Lung (tissue), 16 donors: Measurements from ENCODE around the gene SLC35D3. TPM values are rescaled to one million over a fixed set of nuclear protein-coding genes. Genes with fewer than 3 reads are reported as not detected.
"Not testable (repeated sequence)": the region's sequence is repeated elsewhere in the genome, so short reads cannot be mapped to it uniquely, and the experiment has no call there.

Experiments
- ATAC-seq: fragments of 200-7000 bp; cut with Tn5 transposase; one replicate; pipeline ENCODE4 v1.9.1; 2020; ENCODE audit warnings: moderate number of reproducible peaks; ENCODE audit not compliant: insufficient read depth, low FRiP score
- DNase-seq, 3 donors: peaks; one replicate each; pipeline ENCODE4 v3.0.0-alpha.2; 2013 to 2017
- H3K27ac ChIP-seq, 2 donors: one replicate each; pipeline ENCODE4 v1.5.1; 2013; ENCODE audit warnings: mild to moderate bottlenecking in 2 of 2, moderate library complexity in 2 of 2, control low read depth in 1 of 2, inconsistent platforms in 1 of 2, low read depth in 1 of 2, low read length in 1 of 2
- H3K27me3 ChIP-seq, 3 donors: one replicate each; pipeline ENCODE4 v1.5.1; 2013; ENCODE audit warnings: low read length in 2 of 3; ENCODE audit not compliant: control insufficient read depth in 3 of 3, insufficient read depth in 3 of 3
- H3K36me3 ChIP-seq, 4 donors: one replicate each; pipeline ENCODE4 v1.5.1; 2013; ENCODE audit warnings: low read length in 4 of 4, mild to moderate bottlenecking in 1 of 4, moderate library complexity in 1 of 4; ENCODE audit not compliant: control insufficient read depth in 4 of 4, insufficient read depth in 4 of 4
- H3K4me1 ChIP-seq, 5 donors: one replicate each; pipeline ENCODE4 v1.5.1; 2013; ENCODE audit warnings: low read length in 5 of 5, mild to moderate bottlenecking in 2 of 5, moderate library complexity in 1 of 5; ENCODE audit not compliant: control insufficient read depth in 5 of 5, insufficient read depth in 5 of 5
- H3K4me3 ChIP-seq: one replicate; pipeline ENCODE4 v1.5.1; 2013; ENCODE audit warnings: mild to moderate bottlenecking, control low read depth, moderate library complexity
- H3K9ac ChIP-seq, 2 donors: one replicate each; pipeline ENCODE4 v1.5.1; 2013; ENCODE audit warnings: low read length in 2 of 2, control low read depth in 1 of 2; ENCODE audit not compliant: insufficient read depth in 1 of 2
- H3K9me3 ChIP-seq, 4 donors: one replicate each; pipeline ENCODE4 v1.5.1; 2013; ENCODE audit warnings: low read length in 3 of 4, mild to moderate bottlenecking in 1 of 4, moderate library complexity in 1 of 4; ENCODE audit not compliant: control insufficient read depth in 4 of 4, insufficient read depth in 3 of 4
- CTCF ChIP-seq: IDR thresholded peaks from 2 replicates; pipeline ENCODE4 v1.5.1; 2012; ENCODE audit warnings: mild to moderate bottlenecking; ENCODE audit errors: control extremely low read depth, extremely low read depth
- WGBS, 2 donors: extraction: QIAGEN DNeasy Blood & Tissue Kit; methylation state at CpG; one replicate each; pipeline ENCODE4 v1.1.7; 2013; 5-methylcytosine and 5-hydroxymethylcytosine counted together
- long read RNA-seq, 5 donors: transcript quantifications; one replicate each; lab custom pipeline, GENCODE V29; 2026
- polyA plus RNA-seq, 2 donors: library from polyadenylated mRNA; stranded (reverse); fragments of 200-250 nt; gene quantifications; one replicate each; pipeline ENCODE4 v1.2.1, GENCODE V29; 2013
- total RNA-seq, 2 donors: library from RNA; depleted of rRNA in 1 of 2; stranded (reverse); fragments of >200 nt in 1 of 2; gene quantifications; one replicate each; pipeline ENCODE4 v1.2.1, GENCODE V29; 2014 to 2021
- donor health status: control.
- donor health status: control.
- donor health status: Bipolar disorder and iron deficiency.
- donor health status: healthy.
- donor health status: DM: yes; HTN: yes; CAD: no.

The SLC35D3 gene
- total RNA-seq (under 1 TPM; 0.09 to 0.54 TPM), polyA plus RNA-seq (under 1 TPM in 1 of 2 donors, not detected in 1; 0.03 TPM)
- long read RNA-seq, donor 1: 0 reads
- long read RNA-seq, donor 2: 0 reads
- long read RNA-seq, donor 3: 0 reads
- long read RNA-seq, donor 4, partial matches to known transcripts: 0 of 1 reads
- long read RNA-seq, donor 4, other reads (novel, unspliced or antisense): 0 of 1 reads
- long read RNA-seq, donor 5, partial matches to known transcripts: 0 of 1 reads
- long read RNA-seq, donor 5, other reads (novel, unspliced or antisense): 0 of 1 reads

- no peak within 1 kb of the TSS for H3K27ac ChIP-seq
- ATAC-seq: no peak
- no peak for TF ChIP-seq CTCF
- peak within 1 kb of the TSS in 1 of 2 donors; percentile 16 for H3K9ac ChIP-seq
- peak within 1 kb of the TSS; percentile 14 for H3K4me3 ChIP-seq
- H3K36me3 ChIP-seq: no peaks in the 10 kb centered on the region
- WGBS, 2 donors: 0 to 1% methylated on average over 69 to 86 of the region's 86 CpGs
- peak; percentile 42 to 52 (median 51) for DNase-seq
- peaks cover 0 to 28% (median 0%) of the 10 kb centered on the region in 5 donors for H3K4me1 ChIP-seq
- peaks cover 0 to 44% (median 23%) of the 10 kb centered on the region in 3 donors for H3K27me3 ChIP-seq
- H3K9me3 ChIP-seq: peaks cover 0 to 5% (median 0%) of the 10 kb centered on the region in 4 donors
Measured at GRCh38 chr6:136921936-136922684, at the start of gene SLC35D3. Gene SLC35D3 (plus strand): TSS chr6:136922301. CDS start chr6:136922429, 128 bp downstream.

GRCh38 chr6:136873748-136874147 lies 48.4 kb upstream of the SLC35D3 start:
- no peak for DNase-seq
- peaks cover 0 to 5% (median 0%) of the 10 kb centered on the region in 5 donors for H3K4me1 ChIP-seq
- 84 to 98% methylated on average over 3 of the region's 3 CpGs for WGBS, 2 donors
- H3K9me3 ChIP-seq: peaks cover 0 to 13% (median 2%) of the 10 kb centered on the region in 4 donors
- no peak for ATAC-seq
- H3K9ac ChIP-seq: no peak overlapping the region
- no peak overlapping the region for H3K4me3 ChIP-seq
- peaks cover 2 to 15% (median 7%) of the 10 kb centered on the region in 4 donors for H3K36me3 ChIP-seq
- no peak for TF ChIP-seq CTCF
- no peaks in the 10 kb centered on the region for H3K27me3 ChIP-seq
- H3K27ac ChIP-seq: no peak overlapping the region

GRCh38 chr6:136876469-136876868 lies 45.6 kb upstream of the SLC35D3 start:
- not testable (repeated sequence) for H3K4me1 ChIP-seq, H3K27me3 ChIP-seq, ATAC-seq, H3K27ac ChIP-seq, H3K9ac ChIP-seq, DNase-seq, H3K4me3 ChIP-seq
- Histone ChIP-seq H3K9me3 (peaks cover 0 to 13% (median 2%) of the 10 kb centered on the region in 4 donors), H3K36me3 (peaks cover 0 to 15% (median 7%) of the 10 kb centered on the region in 4 donors)
- WGBS, 2 donors: 98 to 99% methylated on average over 4 of the region's 4 CpGs
